SK-N-SH (cell line): Measurements from ENCODE around the gene MYBPH.

Source experiments
- CTCF ChIP-seq: fragments of 200-600 bp; sonication (generic); IDR thresholded peaks from 2 replicates; pipeline ENCODE4 v1.6.1; 2017; ENCODE audit warnings: antibody characterized with exemption, mild to moderate bottlenecking, moderate library complexity
- TAF1 ChIP-seq: IDR thresholded peaks from 2 replicates; pipeline ENCODE4 v1.6.1; 2012; ENCODE audit warnings: low read depth, mild to moderate bottlenecking, low read length, moderate library complexity, borderline replicate concordance

DNA sequence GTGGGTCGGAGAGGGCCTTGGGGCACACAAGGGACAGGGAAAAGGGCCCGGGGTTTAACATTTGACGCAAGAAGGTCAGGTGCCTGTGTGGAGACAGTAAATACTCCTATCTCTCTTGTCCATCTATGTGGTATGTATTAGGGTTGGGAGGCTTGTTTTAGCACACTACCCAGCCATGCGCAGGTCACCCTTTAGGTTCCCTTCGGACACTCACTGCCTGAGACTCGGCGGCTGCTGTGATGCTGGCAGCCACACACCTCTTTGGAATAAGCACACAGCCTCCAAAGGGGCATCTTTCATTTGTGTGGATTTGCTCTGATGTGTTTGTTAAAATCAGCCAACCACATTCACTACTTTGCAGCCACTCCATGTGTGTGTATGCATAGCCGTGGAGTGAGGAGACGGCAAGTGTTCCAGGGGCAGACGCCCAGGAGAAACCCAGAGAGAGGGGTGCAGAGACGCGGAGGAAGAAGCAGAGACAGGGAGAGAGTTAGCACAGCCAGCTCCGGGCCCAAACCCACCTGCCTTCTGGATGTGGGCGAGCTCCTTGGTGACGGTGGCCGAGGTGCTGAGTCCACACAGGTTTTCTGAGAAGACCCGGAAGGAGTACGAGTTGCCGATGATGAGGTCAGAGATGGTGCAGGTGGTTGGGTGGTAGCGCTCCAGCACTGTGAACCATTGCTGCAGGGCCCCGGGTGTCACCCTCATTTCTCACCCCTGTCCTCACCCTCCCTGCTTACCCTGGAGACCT is 5.7 kb downstream of the MYBPH start:
- TF ChIP-seq TAF1 (no peak), CTCF (no peak)
